Measurements from ENCODE around the gene DLG2.

DNA sequence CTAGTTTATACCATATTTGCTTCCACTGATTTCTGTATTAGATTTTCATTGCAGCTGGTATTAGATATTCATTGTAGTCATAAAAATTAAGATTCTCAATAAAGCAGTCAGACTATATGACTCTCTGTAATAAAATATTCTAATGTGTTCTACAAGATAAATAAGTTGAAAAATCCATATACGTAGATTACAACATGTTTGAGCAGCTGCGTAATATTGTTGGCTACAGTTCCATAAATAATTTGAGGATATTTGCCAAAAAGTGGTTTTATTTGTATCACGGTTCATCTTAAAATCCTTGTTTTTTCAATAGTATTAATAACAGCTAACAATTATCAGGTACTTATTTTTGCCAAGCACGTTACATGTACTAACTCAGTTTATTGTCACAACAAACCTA lies 1672.4 kb downstream of the DLG2 start:
- TF ChIP-seq POLR2A (IDR thresholded peaks at IDR 0.05): no peak
- no peak for TF ChIP-seq CTCF (IDR thresholded peaks at IDR 0.05)
- no peak for TF ChIP-seq POLR2AphosphoS5 (IDR thresholded peaks at IDR 0.05)

All from sigmoid colon (tissue), 4 donors.